Skeletal muscle cell (primary cell): ENCODE data around the gene MAP3K10.
"Not testable (repeated sequence)": the region's sequence is repeated elsewhere in the genome, so short reads cannot be mapped to it uniquely, and the experiment has no call there.

Source experiments
- DNase-seq: peaks from one replicate; pipeline ENCODE4 v3.0.0-alpha.2; 2010; ENCODE audit warnings: low read depth
- H3K4me3 ChIP-seq: 2 replicates; pipeline ENCODE4 v1.5.1; 2011; ENCODE audit warnings: low read depth, mild to moderate bottlenecking, control low read depth, low read length, moderate library complexity

MAP3K10 gene

DNA sequence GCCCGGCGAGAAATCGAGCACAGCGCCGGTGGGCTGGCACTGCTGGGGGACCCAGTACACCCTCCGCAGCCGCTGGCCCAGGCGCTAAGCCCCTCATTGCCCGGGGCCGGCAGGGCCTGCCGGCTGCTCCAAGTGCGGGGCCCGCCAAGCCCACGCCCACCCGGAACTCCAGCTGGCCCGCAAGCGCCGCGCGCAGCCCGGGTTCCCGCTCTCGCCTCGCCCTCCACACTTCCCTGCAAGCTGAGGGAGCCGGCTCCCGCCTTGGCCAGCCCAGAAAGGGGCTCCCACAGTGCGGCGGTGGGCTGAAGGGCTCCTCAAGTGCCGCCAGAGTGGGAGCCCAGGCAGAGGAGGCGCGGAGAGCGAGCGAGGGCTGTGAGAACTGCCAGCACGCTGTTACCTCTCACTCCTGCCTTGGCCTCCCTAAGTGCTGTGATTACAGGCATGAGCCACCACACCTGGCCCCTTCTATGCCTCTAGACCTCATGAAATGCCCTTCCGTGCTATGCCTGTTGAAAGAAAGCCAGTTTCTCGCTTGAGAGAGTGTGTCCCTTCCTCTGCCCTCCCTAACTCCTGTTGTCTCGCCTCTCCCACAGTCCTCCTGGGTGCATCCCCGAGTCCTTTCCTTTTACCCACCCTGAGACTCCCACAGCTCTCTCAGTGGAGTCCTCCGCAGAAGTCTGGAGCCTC, 20.8 kb upstream of the MAP3K10 start:
- H3K4me3 ChIP-seq, DNase-seq: not testable (repeated sequence)

DNA sequence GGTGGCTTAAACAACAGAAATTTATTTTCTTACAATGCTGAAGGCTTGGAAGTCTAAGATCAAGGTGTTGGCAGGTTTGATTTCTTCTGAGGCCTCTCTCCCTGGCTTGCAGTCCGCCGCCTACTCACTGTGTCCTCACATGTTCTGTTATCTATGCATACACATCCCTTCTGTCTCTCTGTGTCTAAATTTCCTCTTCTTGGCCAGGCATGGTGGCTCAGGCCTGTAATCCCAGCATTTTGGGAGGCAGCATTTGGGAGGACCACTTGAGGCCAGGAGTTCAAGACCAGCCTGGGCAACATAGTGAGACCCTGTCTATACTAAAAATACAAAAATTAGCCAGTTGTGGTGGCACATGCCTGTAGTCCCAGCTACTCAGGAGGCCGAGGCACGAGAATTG, 19.9 kb upstream of the MAP3K10 start:
- not testable (repeated sequence) for DNase-seq, H3K4me3 ChIP-seq

DNA sequence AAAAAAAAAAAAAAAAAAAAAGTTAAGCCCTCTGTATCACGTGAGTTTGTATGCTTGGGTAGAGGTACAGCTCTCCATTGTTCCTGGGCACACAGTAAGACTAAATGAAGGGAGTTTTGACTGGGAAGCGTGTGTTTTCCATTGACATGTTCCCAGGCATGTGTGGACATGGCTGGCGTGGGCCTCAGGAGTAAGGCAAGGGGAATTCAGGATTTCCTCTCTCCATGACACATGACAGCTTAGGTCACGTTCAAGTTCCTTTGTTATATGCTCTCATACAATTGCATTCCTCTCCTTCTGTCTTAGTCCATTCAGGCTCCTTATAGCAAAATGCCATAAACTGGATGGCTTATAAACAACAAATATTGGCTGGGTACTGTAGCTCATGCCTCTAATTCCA, 17.1 kb upstream of the MAP3K10 start:
- H3K4me3 ChIP-seq = no peak overlapping the region
- no peak for DNase-seq

DNA sequence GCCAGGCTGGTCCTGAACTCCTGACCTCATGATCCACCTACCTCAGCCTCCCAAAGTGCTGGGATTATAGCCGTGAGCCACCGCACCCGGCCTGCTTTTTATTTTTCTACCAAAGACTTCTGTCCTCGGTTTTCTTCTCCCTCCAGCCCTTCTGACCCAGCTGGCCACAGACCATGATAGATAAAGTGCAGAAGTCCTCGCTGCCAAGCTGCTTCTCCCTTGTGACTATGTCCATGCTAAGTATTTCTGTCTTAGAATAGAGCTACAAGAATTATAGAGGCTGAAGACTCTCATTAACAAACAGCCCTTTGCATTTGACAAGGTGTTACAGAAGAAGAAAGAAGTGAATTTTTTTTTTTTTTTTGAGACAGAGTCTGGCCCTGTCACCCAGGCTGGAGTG, 15.4 kb upstream of the MAP3K10 start:
- DNase-seq = no peak
- no peak overlapping the region for H3K4me3 ChIP-seq

DNA sequence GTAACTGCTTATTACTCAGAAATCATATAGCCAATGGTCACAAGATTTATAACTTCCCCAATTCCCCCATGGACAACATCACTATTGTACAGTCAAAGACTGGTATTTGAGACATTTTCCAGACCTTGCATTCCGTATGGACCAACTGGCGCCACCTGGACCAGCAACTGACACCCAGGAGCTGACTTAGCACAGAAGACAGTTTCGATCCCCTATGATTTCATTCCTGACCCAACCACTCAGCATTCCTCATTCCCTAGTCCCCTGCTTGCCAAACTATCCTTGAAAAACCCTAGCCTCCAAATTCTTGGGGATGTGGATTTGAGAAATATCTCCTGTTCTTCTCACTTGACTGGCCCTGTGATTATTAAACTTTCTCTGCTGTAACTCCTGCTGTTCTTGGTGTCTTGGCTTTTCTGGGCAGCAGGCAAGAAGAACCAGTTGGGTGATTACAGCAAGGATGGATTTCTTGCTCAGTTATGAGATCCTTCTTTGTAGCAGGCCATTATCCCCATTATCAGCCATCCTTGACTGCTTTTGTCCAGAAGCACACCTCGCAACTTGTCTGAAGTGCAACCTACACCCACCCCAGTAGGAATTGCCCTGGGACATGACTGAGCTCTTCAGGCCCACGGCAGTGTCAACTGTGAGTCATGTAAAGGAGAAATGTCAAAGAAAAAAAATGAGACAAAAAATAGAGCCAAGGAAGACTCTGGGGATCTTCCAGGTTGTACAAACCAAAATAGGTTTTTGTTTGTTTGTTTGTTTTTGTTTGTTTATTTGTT, 13.7 kb upstream of the MAP3K10 start:
- DNase-seq = no peak
- no peak overlapping the region for H3K4me3 ChIP-seq

DNA sequence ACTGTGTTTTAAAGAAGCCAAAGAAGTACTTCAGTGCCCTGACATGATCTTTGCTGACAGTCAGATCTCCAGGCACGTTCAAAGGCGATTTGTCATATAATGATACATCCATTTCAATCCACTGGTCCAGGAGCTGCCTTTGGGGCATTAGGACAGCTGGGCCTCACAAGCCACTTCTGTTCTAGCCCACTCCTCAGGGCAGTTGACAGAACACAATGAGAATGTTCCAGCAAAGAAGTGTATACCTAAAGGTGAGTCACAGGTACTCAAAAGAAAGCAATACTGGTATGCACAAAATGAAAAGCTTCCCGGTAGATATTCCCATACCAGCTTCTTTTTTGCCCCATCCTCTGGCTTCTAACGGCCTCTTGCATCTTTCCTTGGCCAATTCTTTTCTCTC, 12.5 kb upstream of the MAP3K10 start:
- H3K4me3 ChIP-seq = no peak overlapping the region
- no peak for DNase-seq

DNA sequence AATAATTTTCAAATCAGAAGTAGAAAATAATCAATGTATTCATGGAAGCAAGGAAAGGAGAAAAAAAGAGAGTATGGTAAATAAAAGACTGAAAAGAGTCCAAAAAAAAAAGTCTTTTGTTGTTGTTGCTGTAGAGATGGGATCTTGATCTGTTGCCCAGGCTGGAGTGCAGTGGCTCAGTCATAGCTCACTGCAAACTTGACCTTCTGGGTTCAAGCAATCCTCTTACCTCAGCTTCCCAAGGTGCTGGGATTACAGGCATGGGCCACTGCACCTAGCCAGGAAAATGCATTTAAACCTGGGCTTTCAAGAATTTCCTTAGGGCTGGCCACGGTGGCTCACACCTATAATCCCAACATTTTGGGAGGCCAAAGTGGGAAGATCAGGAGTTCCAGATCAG, 7.0 kb upstream of the MAP3K10 start:
- DNase-seq = no peak

DNA sequence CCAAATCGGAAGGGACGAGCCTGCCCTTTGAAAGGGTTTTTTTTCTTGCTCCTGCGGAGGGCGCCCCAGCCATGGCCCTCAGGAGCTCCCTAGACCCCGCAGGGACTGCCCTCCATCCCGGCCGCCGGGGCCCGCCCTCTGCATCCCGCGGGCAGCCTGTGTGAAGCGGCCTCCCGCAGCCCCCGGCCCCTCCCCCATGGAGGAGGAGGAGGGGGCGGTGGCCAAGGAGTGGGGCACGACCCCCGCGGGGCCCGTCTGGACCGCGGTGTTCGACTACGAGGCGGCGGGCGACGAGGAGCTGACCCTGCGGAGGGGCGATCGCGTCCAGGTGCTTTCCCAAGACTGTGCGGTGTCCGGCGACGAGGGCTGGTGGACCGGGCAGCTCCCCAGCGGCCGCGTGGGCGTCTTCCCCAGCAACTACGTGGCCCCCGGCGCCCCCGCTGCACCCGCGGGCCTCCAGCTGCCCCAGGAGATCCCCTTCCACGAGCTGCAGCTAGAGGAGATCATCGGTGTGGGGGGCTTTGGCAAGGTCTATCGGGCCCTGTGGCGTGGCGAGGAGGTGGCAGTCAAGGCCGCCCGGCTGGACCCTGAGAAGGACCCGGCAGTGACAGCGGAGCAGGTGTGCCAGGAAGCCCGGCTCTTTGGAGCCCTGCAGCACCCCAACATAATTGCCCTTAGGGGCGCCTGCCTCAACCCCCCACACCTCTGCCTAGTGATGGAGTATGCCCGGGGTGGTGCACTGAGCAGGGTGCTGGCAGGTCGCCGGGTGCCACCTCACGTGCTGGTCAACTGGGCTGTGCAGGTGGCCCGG, 815 bp downstream of the MAP3K10 start:
- DNase-seq = no peak
- peak overlapping the region; percentile 96 for H3K4me3 ChIP-seq

More for the DNA sequence above, 7.0 kb upstream of the MAP3K10 start:
- H3K4me3 ChIP-seq = no peak overlapping the region

DNA sequence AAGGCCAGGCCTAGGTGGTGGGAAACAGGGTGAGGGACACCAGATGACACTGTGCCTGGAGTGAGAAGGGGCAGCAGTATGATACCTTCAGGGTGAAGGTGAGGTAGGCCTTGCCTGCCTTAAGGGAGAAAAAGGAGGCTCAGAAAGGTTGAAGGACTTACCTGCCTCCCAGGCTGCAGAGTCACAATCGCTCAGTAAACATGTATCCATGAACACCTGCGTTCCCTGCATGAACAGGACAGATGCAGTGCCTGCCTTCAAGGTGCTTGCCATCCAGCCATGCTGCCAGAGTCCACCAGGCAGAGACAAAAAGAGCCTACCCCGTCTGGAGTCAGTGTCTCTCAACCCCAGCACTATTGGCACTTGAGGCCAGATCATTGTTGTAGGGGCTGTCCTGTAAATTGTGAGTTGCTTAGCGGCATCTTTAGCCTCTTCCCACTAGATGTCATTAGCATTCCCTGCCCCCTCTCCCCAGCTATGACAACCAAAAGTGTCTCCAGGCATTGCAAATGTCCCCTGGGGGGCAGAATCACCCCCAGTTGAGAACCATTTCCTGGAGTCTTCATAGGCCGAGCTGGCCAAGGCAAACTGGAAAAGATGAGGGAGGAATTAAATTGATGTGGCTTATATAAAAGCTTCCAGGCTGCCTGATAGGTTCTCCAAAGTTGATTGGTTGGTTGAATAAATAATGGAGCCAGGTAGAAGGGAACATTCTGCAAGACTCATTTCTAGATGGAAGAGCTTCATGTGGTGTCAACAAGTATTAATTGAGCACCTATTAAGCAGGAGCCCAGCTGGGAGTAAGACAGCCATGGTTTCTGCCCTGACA, 1.7 kb downstream of the MAP3K10 start:
- no peak overlapping the region for H3K4me3 ChIP-seq
- DNase-seq = no peak

DNA sequence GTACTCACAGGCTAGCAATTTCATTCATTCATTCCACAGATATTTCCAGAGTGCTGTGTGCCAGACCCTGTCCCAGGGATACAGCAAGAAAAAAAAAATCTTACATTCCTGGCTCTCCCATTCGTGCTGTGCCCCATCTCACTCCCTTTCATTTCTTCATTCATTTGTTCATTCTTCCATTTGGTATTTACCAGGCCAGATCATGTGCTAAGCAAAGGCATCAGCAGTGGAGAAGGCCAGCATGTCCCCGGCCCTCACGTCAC, 2.3 kb downstream of the MAP3K10 start:
- no peak for DNase-seq
- no peak overlapping the region for H3K4me3 ChIP-seq

DNA sequence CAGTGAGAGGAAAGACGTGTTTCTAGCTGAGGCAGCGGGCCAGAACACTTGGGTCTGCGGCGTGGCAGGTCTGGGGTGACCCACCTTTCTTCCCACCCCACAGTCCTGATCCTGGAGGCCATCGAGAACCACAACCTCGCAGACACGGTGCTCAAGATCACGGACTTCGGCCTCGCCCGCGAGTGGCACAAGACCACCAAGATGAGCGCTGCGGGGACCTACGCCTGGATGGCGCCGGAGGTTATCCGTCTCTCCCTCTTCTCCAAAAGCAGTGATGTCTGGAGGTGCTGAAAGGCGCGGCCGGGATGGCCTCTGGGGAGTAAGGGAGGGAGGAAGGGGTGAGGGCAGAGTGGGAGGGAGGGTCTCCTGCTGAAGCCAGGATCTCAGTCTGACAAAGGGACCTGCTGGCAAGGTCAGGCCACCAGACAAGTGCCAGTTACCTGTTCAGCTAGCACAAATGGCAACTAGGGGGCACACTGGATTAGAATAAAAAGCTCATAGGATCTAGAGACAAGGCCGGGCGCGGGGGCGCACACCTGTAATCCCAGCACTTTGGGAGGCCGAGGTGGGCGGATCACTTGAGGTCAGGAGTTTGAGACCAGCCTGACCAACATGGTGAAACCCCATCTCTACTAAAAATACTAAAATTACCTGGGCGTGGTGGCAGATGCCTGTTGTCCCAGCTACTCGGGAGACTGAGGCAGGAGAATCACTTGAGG, 7.2 kb downstream of the MAP3K10 start:
- DNase-seq = no peak
- no peak overlapping the region for H3K4me3 ChIP-seq

DNA sequence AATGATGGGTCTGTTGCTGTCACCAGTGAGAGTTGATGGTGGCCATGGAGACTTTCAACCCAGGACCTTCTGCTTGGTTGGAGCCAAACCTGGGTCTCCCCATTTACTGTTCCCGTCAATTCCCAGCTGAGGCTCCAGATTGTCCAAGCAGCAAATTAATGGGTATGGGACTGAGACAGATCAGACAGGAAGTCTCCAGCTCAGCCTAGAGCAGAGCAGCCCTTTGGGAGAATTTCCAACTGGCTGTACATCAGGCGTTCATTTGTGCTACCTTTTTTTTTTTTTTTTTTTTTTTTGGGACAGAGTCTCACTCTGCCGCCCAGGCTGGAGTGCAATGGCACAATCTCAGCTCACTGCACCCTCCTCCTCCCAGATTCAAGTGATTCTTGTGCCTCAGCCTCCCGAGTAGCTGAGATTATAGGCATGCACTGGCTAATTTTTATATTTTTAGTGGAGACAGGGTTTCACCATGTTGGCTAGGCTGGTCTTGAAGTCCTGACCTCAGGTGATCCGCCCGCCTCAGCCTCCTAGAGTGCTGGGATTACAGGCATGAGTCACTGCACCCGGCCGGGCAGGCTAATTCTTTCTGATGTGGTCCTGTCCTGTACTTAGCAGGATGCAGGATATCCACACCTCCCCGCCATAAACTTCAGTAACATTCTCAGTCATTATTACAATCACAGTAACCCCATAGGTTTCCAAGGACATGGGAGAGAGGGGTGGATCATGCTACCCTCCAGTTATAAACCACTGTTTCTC, 9.3 kb downstream of the MAP3K10 start:
- no peak for DNase-seq
- H3K4me3 ChIP-seq = no peak overlapping the region

DNA sequence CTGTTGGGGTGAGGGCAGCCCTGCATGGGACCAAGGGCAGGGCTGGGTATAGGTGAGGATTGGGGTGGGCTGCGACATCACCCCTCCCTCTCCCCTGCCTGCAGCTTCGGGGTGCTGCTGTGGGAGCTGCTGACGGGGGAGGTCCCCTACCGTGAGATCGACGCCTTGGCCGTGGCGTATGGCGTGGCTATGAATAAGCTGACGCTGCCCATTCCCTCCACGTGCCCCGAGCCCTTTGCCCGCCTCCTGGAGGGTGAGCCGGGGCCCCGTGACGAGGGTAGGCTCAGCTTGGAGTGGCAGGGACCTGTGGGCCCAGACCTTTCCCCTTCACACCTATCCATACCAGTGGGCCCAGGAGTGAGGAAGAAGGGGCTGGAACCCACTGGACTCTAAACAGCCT, 13.2 kb downstream of the MAP3K10 start:
- H3K4me3 ChIP-seq = no peak overlapping the region
- DNase-seq = no peak

DNA sequence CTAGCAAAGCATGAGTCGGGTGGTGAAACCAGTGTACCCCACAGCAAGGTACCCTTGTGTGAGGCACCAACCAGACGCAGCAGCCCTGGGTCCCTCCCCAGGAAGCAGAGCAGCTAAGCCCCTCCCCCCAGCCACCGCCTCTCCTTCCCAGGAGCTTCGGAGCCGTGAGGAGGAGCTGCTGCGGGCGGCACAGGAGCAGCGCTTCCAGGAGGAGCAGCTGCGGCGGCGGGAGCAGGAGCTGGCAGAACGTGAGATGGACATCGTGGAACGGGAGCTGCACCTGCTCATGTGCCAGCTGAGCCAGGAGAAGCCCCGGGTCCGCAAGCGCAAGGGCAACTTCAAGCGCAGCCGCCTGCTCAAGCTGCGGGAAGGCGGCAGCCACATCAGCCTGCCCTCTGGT, 14.5 kb downstream of the MAP3K10 start:
- no peak overlapping the region for H3K4me3 ChIP-seq
- DNase-seq = no peak

DNA sequence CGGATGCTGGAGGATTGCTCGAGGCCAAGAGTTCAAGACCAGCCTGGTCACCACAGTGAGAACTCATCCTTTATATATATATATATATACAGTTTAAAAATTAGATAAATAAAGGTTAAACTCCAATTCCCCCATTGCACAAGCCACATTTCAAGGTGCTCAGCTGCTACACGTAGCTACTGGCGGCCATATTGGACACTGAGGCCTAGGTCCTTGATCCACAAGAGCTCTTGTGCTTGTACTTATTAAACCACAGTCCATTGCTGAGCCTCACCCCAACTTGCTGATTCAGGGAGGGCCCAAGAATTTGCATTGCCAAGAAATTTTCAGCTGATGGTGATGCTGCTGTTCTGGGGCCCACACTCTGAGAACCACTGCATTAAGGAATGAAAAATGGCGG, 17.4 kb downstream of the MAP3K10 start:
- DNase-seq = no peak
- H3K4me3 ChIP-seq = no peak overlapping the region

DNA sequence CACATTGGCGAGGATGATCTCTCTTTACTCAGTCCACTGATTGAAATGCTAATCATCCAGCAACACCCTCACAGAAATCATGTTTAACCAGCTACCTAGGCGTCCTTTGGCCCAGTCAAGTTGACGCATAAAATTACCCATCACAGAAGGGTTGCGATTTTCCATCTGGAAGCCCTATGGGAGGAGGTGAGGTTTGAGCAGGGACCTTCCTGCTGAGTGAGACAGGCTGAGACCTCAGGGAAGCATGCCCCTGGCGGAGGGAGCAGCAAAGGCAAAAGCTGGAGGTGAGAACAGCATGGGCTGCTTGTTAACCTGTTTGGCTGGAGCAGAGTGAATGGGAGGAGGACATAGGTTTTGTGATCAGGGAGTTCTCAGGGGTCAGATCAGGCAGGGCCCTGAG, 19.7 kb downstream of the MAP3K10 start:
- DNase-seq = no peak
- H3K4me3 ChIP-seq = no peak overlapping the region

DNA sequence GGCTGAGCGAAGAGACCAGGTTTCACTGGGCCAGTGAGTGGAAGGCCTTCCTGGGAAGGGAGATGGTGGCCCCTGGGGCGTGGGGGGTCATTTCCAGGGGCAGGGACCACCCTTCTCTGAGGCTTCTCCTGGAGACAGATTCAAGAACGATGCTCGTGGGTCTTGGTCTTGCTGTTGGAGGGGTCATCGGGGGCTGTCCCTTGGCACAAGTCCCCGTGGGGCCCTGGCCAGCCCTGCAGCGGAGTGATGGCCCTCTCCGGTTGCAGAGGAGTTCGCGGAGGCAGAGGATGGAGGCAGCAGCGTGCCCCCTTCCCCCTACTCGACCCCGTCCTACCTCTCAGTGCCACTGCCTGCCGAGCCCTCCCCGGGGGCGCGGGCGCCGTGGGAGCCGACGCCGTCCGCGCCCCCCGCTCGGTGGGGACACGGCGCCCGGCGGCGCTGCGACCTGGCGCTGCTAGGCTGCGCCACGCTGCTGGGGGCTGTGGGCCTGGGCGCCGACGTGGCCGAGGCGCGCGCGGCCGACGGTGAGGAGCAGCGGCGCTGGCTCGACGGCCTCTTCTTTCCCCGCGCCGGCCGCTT, 22.1 kb downstream of the MAP3K10 start:
- no peak overlapping the region for H3K4me3 ChIP-seq
- DNase-seq = no peak

DNA sequence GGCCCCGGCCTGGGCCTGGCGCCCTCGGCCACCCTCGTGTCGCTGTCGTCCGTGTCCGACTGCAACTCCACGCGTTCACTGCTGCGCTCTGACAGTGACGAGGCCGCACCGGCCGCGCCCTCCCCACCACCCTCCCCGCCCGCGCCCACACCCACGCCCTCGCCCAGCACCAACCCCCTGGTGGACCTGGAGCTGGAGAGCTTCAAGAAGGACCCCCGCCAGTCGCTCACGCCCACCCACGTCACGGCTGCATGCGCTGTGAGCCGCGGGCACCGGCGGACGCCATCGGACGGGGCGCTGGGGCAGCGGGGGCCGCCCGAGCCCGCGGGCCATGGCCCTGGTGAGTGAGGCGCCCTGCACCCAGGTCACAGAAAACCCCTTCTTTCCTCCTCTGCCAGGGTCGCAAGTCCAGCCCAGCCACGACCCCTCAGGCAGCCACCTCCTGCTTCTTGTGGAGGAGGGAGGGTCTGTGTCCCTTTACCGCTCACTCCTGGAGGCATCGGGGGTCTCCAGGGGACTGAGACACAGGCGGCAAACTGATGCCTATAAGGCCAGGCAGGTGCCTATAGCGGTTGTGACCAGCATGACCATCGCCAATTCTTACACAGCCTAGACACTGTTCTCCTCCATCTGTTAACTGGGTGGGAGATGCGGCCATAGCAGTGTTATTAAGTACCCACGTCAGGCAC, 22.8 kb downstream of the MAP3K10 start:
- no peak for DNase-seq
- H3K4me3 ChIP-seq = no peak overlapping the region
